HEK293 (cell line): ENCODE measurements around the gene NPPA.

Experiments
- CTCF ChIA-PET: fragments of 350-600 bp; formaldehyde crosslinking; extraction: SDS; loops from one replicate; lab custom pipeline; 2021; ENCODE audit warnings: antibody characterized with exemption; lab: Yijun Ruan, JAX
- POLR2A ChIA-PET: fragments of 300-600 bp; formaldehyde crosslinking; extraction: SDS; loops from one replicate; lab custom pipeline; 2020; ENCODE audit warnings: antibody characterized with exemption, inconsistent platforms; lab: Yijun Ruan, JAX
- H3K27ac ChIP-seq: fragments of 200-500 bp; sonication (Bioruptor generic); 2 replicates; pipeline ENCODE4 v1.5.1; 2014; ENCODE audit warnings: low read depth, low read length, control low read depth, inconsistent platforms; ENCODE audit errors: extremely low read depth
- H3K36me3 ChIP-seq, 2 experiments: fragments of 200-500 bp in 1 of 2; sonication (Bioruptor generic) in 1 of 2; 1 replicate in 1 of 2; 2 replicates in 1 of 2; pipeline ENCODE4 v1.5.1; 2014 to 2017; ENCODE audit warnings: inconsistent platforms in 2 of 2, low read length in 2 of 2; ENCODE audit not compliant: control insufficient read depth in 2 of 2, insufficient read depth in 1 of 2
- H3K4me1 ChIP-seq: fragments of 200-500 bp; sonication (Bioruptor generic); 2 replicates; pipeline ENCODE4 v1.5.1; 2014; ENCODE audit warnings: mild to moderate bottlenecking, low read length, inconsistent platforms; ENCODE audit not compliant: control insufficient read depth, insufficient read depth
- H3K4me3 ChIP-seq: 2 replicates; pipeline ENCODE4 v1.5.1; 2011; ENCODE audit warnings: low read depth, mild to moderate bottlenecking, control low read depth, low read length, moderate library complexity
- H3K9me3 ChIP-seq: fragments of 200-500 bp; sonication (Bioruptor generic); 2 replicates; pipeline ENCODE4 v1.5.1; 2014; ENCODE audit warnings: low read depth, low read length, inconsistent platforms; ENCODE audit not compliant: control insufficient read depth, insufficient read depth
- BCL11B ChIP-seq: fragments of 450-650 bp; formaldehyde crosslinking; IDR thresholded peaks from 2 replicates; pipeline ENCODE4 v1.5.1; 2016; ENCODE audit warnings: low read depth, missing biosample characterization, missing genetic modification characterization
- EGR2 ChIP-seq: fragments of 450-650 bp; formaldehyde crosslinking; IDR thresholded peaks from 2 replicates; pipeline ENCODE4 v1.5.1; 2016; ENCODE audit warnings: low read depth, missing biosample characterization, missing genetic modification characterization
- HOXD13 ChIP-seq: sonication (generic); formaldehyde crosslinking; IDR thresholded peaks from 2 replicates; pipeline ENCODE4 v1.8.0; 2022; ENCODE audit warnings: missing genetic modification reagents, borderline replicate concordance
- KLF10 ChIP-seq: fragments of 450-650 bp; IDR thresholded peaks from 2 replicates; pipeline ENCODE4 v1.5.1; 2018; ENCODE audit warnings: missing biosample characterization, mild to moderate bottlenecking, missing genetic modification characterization
- ZBTB17 ChIP-seq: fragments of 450-650 bp; formaldehyde crosslinking; IDR thresholded peaks from 2 replicates; pipeline ENCODE4 v1.5.1; 2016; ENCODE audit warnings: missing biosample characterization, missing genetic modification characterization
- ZFP69B ChIP-seq: fragments of 450-650 bp; formaldehyde crosslinking; IDR thresholded peaks from 2 replicates; pipeline ENCODE4 v1.5.1; 2016; ENCODE audit warnings: missing biosample characterization, missing genetic modification characterization
- ZNF10 ChIP-seq: fragments of 450-650 bp; formaldehyde crosslinking; IDR thresholded peaks from 2 replicates; pipeline ENCODE4 v1.5.1; 2017; ENCODE audit warnings: missing biosample characterization, missing genetic modification characterization
- ZNF155 ChIP-seq: fragments of 450-650 bp; formaldehyde crosslinking; IDR thresholded peaks from 2 replicates; pipeline ENCODE4 v1.5.1; 2016; ENCODE audit warnings: missing biosample characterization, missing genetic modification characterization
- ZNF19 ChIP-seq: fragments of 450-650 bp; formaldehyde crosslinking; IDR thresholded peaks from 2 replicates; pipeline ENCODE4; 2016; ENCODE audit warnings: missing biosample characterization, missing genetic modification characterization, low read depth
- ZNF266 ChIP-seq: fragments of 450-650 bp; formaldehyde crosslinking; IDR thresholded peaks from 2 replicates; pipeline ENCODE4 v1.5.1; 2016; ENCODE audit warnings: missing biosample characterization, missing genetic modification characterization, low read depth
- ZNF354C ChIP-seq: fragments of 450-650 bp; formaldehyde crosslinking; IDR thresholded peaks from 2 replicates; pipeline ENCODE4 v1.5.1; 2016; ENCODE audit warnings: missing biosample characterization, missing genetic modification characterization, low read depth, borderline replicate concordance
- ZNF473 ChIP-seq: fragments of 450-650 bp; formaldehyde crosslinking; IDR thresholded peaks from 2 replicates; pipeline ENCODE4 v1.5.1; 2017; ENCODE audit warnings: missing biosample characterization, missing genetic modification characterization
- ZNF658 ChIP-seq: fragments of 450-650 bp; formaldehyde crosslinking; IDR thresholded peaks from 2 replicates; pipeline ENCODE4; 2016; ENCODE audit warnings: missing biosample characterization, missing genetic modification characterization
- ZNF704 ChIP-seq: fragments of 450-650 bp; formaldehyde crosslinking; IDR thresholded peaks from 2 replicates; pipeline ENCODE4 v1.5.1; 2016; ENCODE audit warnings: missing biosample characterization, missing genetic modification characterization
- ZNF768 ChIP-seq: fragments of 450-650 bp; formaldehyde crosslinking; IDR thresholded peaks from 2 replicates; pipeline ENCODE4 v1.5.1; 2018; ENCODE audit warnings: missing biosample characterization, mild to moderate bottlenecking, missing genetic modification characterization
- ZNF830 ChIP-seq: fragments of 450-650 bp; IDR thresholded peaks from 2 replicates; pipeline ENCODE4 v1.5.0; 2018; ENCODE audit warnings: missing biosample characterization, missing genetic modification characterization, low read depth, mild to moderate bottlenecking, moderate library complexity
- ZNF837 ChIP-seq: fragments of 450-650 bp; formaldehyde crosslinking; IDR thresholded peaks from 2 replicates; pipeline ENCODE4 v1.5.1; 2016; ENCODE audit warnings: missing biosample characterization, missing genetic modification characterization
- TF ChIP-seq, protein P1 (sequence below): fragments of 450-650 bp; formaldehyde crosslinking; IDR thresholded peaks from 2 replicates; pipeline ENCODE4 v1.5.1; 2016; ENCODE audit warnings: missing biosample characterization, missing genetic modification characterization
- TF ChIP-seq, protein P2 (sequence below): fragments of 450-650 bp; formaldehyde crosslinking; conservative IDR thresholded peaks from 2 replicates; pipeline ENCODE4 v1.5.1; 2016; ENCODE audit warnings: low read depth, missing biosample characterization, missing genetic modification characterization
- TF ChIP-seq, protein P3 (sequence below): fragments of 450-650 bp; formaldehyde crosslinking; IDR thresholded peaks from 2 replicates; pipeline ENCODE4 v1.5.1; 2016; ENCODE audit warnings: missing biosample characterization, missing genetic modification characterization

The NPPA gene

GRCh38 chr1:11851180-11851579 lies 3.6 kb upstream of the NPPA start:
- CTCF ChIA-PET = interaction anchor here (1.6 kb wide), 1 partner anchor 42 kb away, joined by 6 read pairs; no protein-coding TSS in a partner anchor
- no peak overlapping the region for H3K4me3 ChIP-seq
- POLR2A ChIA-PET = no interaction called here
- TF ChIP-seq ZNF10 (no peak), ZNF155 (tag by site-specific recombination) (no peak), ZNF658 (tag by site-specific recombination) (no peak), ZNF768 (no peak), BCL11B (tag by site-specific recombination) (no peak), ZNF704 (tag by site-specific recombination) (no peak), KLF10 (tag by site-specific recombination) (no peak), ZNF837 (tag by site-specific recombination) (no peak), ZNF473 (no peak), ZBTB17 (no peak), HOXD13 (CRISPR knock-in tag) (no peak), ZNF830 (tag by site-specific recombination) (no peak), ZNF266 (no peak), ZNF19 (tag by site-specific recombination) (no peak), ZNF354C (tag by site-specific recombination) (no peak)
- TF ChIP-seq, protein P1, sequence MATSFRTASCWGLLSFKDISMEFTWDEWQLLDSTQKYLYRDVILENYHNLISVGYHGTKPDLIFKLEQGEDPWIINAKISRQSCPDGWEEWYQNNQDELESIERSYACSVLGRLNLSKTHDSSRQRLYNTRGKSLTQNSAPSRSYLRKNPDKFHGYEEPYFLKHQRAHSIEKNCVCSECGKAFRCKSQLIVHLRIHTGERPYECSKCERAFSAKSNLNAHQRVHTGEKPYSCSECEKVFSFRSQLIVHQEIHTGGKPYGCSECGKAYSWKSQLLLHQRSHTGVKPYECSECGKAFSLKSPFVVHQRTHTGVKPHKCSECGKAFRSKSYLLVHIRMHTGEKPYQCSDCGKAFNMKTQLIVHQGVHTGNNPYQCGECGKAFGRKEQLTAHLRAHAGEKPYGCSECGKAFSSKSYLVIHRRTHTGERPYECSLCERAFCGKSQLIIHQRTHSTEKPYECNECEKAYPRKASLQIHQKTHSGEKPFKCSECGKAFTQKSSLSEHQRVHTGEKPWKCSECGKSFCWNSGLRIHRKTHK (tag by site-specific recombination) = no peak
- TF ChIP-seq, protein P2, sequence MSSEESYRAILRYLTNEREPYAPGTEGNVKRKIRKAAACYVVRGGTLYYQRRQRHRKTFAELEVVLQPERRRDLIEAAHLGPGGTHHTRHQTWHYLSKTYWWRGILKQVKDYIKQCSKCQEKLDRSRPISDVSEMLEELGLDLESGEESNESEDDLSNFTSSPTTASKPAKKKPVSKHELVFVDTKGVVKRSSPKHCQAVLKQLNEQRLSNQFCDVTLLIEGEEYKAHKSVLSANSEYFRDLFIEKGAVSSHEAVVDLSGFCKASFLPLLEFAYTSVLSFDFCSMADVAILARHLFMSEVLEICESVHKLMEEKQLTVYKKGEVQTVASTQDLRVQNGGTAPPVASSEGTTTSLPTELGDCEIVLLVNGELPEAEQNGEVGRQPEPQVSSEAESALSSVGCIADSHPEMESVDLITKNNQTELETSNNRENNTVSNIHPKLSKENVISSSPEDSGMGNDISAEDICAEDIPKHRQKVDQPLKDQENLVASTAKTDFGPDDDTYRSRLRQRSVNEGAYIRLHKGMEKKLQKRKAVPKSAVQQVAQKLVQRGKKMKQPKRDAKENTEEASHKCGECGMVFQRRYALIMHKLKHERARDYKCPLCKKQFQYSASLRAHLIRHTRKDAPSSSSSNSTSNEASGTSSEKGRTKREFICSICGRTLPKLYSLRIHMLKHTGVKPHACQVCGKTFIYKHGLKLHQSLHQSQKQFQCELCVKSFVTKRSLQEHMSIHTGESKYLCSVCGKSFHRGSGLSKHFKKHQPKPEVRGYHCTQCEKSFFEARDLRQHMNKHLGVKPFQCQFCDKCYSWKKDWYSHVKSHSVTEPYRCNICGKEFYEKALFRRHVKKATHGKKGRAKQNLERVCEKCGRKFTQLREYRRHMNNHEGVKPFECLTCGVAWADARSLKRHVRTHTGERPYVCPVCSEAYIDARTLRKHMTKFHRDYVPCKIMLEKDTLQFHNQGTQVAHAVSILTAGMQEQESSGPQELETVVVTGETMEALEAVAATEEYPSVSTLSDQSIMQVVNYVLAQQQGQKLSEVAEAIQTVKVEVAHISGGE (tag by site-specific recombination) = no peak
- TF ChIP-seq, protein P3, sequence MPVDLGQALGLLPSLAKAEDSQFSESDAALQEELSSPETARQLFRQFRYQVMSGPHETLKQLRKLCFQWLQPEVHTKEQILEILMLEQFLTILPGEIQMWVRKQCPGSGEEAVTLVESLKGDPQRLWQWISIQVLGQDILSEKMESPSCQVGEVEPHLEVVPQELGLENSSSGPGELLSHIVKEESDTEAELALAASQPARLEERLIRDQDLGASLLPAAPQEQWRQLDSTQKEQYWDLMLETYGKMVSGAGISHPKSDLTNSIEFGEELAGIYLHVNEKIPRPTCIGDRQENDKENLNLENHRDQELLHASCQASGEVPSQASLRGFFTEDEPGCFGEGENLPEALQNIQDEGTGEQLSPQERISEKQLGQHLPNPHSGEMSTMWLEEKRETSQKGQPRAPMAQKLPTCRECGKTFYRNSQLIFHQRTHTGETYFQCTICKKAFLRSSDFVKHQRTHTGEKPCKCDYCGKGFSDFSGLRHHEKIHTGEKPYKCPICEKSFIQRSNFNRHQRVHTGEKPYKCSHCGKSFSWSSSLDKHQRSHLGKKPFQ (tag by site-specific recombination) = no peak
- H3K4me1 ChIP-seq = no peaks in the 10 kb centered on the region
- no peak overlapping the region for H3K27ac ChIP-seq
- H3K9me3 ChIP-seq = no peaks in the 10 kb centered on the region
- peaks cover 0 to 7% of the 10 kb centered on the region in 2 experiments; a peak in 1 of 3 replicates for H3K36me3 ChIP-seq

- H3K4me3 ChIP-seq = no peak overlapping the region
- H3K27ac ChIP-seq = no peak overlapping the region
- TF ChIP-seq ZFP69B (tag by site-specific recombination) = no peak
- 0 out of 2 replicates have a peak, but pooled peaks have one; percentile 4 for TF ChIP-seq EGR2 (tag by site-specific recombination)
- ChIA-PET POLR2A (no interaction called here), CTCF (interaction anchor here (0.6 to 1.1 kb wide), 2 partner anchors 12 to 164 kb away, joined by 3 read pairs; no protein-coding TSS in a partner anchor)
- H3K36me3 ChIP-seq = peaks cover 0 to 12% of the 10 kb centered on the region in 2 experiments; a peak in 1 of 3 replicates
- H3K4me1 ChIP-seq = no peaks in the 10 kb centered on the region
- H3K9me3 ChIP-seq = no peaks in the 10 kb centered on the region
Observed at GRCh38 chr1:11850156-11850555, 2.6 kb upstream of the NPPA start.
